ENCODE data around the gene DMAP1.

DMAP1 gene

DNA sequence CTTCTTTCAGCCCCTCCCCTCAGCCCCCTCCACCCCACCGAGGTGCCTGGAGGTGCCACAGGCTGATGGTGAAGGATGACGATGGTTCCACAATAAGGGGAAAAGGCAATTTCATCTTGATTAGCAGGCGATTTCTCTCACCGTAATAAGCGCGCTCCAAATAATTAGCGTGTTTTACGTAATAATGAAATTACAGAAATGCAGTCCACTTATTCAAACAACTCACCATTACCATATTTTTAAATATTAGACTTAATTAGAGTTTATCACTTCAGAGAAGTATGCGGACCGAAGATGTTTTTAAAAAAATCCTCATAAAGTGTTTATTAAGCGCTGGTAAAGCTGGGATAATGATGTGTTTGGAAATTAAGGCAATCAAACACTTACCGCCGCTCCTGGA, 14.9 kb downstream of the DMAP1 start:
- DNase-seq (ENCODE audit: low read depth): no peak

DNA sequence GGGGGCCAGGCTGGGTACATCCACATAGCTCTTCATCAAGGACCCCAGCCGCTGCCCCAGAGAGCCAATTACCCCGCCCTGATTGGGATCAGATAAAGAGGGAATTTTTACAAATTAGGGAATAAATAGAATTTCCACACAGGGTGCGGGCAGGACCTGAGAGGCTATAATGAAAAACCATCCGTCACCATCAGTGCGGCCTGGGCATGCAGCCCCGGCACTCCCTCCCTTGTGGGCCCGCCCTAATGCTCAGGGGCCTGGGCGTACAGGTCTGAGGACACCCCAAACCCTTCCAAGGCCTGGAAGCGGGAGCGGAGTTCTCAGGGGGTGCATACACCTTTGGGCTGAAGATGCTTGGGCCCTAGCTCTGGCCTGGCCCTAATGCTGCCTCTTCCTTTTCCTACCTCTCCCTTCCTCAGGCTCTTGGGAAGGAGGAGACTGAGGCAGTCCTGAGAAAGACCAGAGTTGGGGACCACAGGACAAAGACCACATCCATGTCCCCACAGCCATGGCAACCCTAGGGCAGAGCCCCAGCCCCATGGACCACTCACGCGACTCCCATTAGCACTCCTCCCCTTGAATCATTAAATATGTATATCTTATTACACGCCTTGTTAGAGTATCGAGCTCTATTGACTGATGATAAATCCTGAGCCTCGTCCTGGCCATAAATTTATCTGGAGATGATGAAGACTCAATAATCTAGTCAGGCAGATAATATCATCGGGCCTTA, 16.3 kb downstream of the DMAP1 start:
- no peak for DNase-seq (ENCODE audit: low read depth)

DNA sequence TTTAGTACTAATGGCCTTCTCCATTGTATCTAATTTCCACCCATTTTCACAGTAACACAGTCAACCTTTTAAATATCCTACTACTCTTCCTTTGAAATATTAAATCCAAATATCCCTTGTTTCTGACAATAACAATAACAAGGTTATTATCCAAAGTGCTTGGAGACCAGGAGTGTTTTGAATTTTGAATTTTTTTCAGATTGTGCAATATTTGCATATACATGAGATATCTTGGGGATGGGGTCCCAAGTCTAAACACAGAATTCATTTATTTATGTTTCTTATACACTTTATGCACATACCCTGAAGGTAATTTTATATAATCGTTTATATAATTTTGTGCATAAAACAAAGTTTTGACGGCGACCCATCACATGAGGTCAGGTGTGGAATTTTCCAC, 17.5 kb downstream of the DMAP1 start:
- no peak for DNase-seq (ENCODE audit: low read depth)

DNA sequence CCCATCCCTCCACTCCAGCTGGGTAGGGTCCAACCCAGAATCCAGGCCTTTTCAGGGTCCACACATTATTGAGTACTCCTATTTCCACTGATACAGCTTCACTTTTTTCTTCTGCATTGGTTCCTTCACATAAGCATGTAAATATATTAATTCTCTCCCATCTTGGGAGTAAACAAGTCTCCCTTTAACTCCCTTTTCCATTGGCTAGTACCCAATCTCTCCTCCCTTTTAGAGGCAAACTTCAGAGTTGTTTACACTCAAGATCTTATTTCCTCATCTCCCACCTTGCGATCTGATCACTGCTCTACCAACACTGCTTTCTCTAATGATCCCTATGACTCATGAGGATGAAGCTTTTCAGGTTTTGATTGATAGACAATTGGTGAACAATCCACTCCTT, 20.3 kb downstream of the DMAP1 start:
- no peak for DNase-seq (ENCODE audit: low read depth)

DNA sequence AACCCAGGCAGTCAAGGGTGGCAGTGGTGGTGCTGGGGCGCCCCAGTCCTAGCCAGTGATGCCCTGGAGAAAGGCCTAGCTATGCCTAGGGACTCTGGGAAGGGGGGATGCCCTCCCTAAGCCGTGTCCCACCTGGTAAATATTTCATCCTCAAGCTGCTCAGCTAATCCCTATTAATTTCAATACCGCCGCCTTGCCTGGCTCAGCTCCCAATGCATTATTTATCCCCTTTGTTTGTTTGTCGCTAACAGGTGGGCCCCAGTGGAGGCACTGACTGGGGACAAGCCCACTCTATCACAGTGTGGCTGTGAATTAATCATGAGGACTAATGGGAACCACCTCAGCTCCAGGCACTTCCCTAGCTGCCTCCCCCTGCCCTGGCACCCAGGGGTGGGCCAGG, 22.5 kb downstream of the DMAP1 start:
- no peak for DNase-seq (ENCODE audit: low read depth)

DNA sequence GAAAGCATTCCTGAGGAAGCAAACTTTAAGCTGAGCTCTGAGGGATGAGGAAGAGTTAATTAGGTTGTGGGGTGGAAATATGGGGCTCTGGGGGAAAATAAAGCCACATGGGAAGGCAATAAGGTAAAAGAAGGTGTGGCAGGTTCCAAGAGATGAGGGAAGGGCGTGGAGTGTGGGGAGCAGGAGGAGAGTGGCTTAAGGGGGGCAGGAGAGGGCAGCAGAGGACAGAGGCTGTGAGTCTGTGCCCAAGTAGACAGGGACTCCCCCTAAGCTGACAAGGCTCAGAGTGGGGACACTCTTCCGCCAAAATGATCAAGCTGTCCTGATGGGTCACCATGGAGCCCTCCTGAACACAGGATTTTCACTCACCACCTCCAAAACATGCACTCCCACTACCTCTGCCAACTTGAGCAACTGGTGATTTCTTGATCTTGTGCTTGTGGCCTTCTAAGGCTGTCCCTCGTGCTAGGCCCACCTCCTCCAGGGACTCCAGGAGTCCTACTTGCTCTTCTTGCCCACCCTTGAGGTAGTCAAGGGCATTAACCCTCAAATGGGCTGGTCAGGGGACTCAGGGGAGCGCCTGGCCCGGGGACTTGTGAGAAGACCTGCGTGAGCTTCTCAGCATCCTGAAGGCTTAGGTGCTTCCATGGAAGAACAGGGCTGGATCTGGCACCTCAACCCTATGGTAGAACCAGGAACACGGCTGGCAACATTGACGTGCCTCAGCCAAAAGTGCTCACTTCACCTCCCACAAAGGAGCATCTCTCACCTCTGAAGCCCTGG, 23.4 kb downstream of the DMAP1 start:
- no peak for DNase-seq (ENCODE audit: low read depth)

DNA sequence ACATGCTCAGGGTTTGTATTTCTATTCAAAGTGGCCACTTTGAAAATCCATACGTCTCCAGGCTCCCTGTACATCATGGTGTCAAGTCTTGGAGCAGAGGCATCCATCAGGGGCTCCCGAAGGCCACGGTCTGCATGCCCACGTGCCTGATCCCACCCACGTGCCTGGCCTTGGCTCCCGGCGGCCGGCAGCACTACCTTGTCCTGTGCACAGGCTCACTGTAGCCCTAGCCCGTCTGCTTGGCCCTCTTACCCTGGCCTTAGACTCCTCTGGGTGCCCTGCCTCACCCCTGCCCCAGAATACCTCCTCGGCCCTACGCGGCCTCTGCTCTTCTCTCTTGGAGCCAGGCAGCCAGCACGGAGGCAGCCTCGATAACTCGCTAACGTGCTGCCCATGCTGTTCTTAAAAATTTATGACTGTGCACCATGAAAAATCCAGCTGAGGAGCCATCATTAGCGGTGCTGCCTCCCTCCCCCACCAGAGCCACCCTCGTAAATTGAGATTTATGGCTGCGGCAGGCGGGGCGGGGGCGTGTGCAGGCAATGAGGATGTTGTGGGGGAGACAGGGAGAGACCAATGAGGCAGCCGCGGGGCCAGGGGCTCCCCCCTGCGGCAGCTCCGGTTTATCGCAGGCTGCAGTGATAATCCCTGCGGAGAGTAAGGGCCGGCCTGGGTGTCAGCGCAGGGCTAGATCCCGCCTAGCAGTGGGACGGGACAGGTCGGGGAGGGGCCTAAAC, 24.6 kb downstream of the DMAP1 start:
- no peak for DNase-seq (ENCODE audit: low read depth)

DNA sequence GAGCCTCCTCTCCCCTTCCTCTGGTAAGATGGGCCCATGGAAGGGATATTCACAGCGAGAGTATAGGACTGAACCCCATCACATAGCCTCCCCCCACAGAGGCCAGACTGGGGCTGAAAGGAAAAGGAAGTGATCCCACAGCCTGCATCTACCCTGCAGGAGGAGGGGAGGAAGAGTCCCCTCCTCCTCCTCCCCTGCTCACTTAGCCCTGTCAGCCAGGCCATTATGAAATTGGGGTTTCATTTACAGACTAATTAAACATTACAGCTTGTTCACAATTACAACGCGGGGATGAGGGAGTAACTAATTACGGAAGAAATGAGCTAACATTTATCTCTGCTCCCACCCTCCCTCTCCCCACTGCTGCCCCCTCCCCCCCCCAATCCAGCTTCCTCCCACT, 25.4 kb downstream of the DMAP1 start:
- no peak for DNase-seq (ENCODE audit: low read depth)

DNA sequence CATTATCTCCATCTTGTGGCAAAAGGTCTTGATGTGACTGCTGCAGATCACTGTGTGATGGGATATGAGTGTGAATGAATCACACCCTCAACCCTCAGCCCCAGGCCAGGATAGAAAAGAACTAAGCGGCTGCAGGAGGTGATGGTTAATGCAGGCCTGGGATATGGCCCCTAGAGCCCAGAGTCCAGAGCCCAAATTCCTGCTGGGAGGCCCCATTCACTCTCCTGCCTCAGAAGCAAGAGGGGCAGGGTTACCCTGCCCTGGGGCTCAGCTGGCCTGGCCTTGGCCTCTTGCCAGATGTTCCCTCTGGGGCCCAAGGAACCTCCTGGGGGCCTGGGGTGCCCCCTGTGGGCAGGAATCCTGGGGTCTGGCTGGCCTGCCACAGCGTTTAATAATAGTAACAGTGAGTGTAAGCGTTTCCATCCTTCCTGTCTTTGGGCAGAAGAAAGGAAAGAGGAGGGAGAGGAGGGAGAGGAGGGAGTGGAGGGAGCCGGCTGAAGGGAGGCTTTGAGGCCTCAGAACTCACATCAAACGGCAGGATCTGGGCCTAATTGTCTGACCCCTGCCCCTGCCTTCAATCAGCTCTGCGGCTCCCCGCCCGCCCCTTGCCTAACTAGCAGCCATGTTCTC, 26.2 kb downstream of the DMAP1 start:
- DNase-seq (ENCODE audit: low read depth): no peak

DNA sequence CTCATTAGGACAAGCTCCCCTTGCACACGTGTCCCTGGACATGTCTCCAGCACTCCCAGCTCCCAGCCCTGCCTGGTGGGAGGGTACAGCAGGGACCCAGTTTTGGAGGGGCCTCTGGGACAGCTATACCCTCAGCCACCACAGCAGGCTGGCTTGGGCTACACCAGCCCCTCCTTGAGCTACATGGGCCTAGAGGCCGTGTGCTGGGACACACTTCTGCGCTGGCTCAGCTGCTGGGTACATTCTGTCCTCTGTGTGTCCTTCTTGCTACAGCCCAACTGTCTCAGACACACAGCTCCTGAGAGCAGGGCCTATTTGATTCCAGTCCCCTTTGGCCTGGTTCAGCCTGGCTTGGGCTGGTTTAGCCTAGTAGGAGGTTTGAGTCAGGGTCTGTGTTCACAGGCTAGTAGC, 26.7 kb downstream of the DMAP1 start:
- DNase-seq (ENCODE audit: low read depth): no peak

DNA sequence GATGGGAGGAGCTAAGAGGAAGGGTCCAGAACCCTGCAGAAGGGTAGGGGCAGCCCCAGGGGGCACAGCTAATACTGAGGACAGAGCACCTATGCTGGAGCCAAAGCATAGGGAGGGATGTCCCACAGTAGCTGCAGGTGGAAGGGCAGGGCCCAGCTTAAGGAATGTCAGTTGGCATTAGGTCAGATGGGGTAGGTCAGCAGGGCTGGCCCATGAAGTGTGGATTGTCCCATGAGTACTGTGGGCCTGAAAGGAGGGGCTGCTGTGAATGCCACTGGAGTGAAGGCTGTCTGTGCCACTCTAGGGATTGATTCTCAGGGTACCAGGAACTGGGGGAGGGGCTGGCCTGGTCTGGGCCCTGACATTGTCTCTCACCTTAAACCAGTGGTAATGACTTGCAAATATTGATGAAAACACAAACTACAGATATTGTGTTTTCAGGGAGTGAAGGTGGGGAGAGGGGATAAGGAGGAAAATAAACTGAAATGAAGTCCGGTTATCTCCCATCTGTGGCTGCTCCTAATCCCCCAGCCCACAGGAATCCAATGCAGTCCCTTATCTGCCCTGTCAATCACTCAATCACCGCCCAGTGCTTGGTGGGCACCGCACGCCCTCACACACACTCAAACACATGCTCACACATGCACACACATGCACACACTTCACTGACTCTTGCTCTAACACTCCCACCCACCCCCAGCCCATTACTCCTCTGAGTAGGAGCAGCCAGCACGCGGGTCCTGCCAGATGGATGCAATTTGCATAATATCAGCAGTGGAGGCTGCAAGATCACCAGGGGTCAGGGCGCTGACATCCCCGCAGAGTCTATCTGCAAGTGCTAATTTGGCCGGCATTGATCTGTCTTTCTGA, 27.8 kb downstream of the DMAP1 start:
- no peak for DNase-seq (ENCODE audit: low read depth)

DNA sequence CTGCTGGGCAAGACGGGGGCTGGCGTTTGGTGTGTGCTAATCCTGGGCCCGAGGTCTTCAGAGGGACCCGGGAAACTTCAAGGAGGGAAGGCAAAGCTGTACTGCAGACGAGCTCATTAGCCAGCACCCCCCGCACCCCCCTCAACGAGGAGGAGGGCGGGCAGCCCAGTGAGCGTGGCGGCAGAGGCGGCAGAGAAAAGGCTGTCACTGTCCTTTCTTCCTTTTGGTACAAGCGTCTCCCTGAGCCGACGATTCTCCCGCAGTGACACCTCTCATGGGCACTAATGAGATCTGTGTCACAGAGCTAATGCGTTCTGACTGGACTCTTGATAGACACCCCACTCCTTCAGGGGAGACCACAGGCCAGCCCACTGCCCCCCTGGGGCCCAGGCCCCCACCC, 29.5 kb downstream of the DMAP1 start:
- no peak for DNase-seq (ENCODE audit: low read depth)

DNA sequence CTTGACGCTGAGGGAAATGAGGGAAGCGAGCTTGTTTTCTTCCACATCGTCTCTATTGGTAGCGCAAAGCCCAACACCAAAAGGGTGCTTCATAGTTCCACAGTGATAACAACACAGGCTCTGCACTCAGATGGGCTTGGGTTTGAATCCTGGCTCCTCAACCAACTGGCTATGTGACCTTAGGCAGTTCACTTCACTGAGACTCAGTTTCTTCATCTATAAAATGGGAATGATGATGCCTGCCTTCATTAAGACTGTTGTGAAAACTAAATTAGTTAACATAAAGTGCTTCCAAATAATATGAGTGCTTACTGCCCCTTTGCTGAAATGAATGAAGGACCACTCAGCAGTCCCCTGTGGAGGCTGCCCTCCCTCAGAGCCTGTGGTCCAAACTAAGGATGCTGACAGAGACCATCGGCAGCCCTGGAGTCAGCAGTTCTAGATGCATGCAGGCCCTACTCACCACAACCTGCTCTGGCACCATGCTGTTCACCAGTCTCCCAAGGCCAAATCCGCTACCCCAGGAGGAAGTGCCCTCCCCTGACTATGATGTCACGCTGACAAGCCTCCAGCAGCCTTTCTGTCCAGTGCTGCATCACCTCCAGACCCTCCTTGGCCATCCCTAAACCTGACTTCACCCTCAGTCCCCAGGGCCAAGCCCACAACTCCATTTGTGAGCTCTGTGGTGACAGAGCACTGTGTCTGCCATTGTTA, 30.7 kb downstream of the DMAP1 start:
- no peak for DNase-seq (ENCODE audit: low read depth)

DNA sequence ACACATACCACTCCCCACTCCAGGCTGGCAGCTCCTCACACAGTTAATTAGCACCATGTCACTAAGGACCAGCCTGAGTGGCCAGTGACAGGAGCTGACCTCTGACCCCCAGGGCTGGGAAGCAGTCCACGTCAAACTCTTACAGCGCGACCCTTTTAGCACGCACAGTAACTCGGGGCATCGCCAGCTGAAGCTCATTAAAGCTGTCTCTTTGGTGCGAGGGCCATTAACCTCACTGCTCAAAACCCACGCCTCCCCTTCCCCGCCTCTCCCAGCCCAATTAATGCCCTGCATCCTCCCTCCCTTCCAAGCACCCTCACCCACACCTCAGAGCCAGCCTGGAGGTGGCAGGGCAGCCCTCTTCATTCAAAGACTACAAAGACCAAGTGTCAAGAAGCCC, 31.7 kb downstream of the DMAP1 start:
- DNase-seq (ENCODE audit: low read depth): no peak

DNA sequence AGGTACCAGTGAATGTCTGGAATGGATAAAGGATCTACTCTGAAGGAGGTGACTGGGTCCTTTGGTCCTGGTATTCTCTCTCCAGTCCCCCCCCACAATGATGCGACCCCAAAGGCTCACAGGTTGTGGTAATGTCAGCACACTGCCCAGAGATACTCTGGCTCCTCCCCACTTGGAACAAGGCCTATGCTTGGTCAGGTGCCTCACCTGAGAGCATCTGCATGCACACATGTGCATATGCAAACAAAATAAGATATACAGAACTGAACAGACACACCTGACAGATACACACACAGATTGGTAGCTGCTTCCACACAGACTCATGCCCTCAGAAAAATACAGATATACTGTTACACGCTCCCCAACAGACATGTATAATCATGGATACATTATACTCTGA, 33.5 kb downstream of the DMAP1 start:
- DNase-seq (ENCODE audit: low read depth): no peak

DNA sequence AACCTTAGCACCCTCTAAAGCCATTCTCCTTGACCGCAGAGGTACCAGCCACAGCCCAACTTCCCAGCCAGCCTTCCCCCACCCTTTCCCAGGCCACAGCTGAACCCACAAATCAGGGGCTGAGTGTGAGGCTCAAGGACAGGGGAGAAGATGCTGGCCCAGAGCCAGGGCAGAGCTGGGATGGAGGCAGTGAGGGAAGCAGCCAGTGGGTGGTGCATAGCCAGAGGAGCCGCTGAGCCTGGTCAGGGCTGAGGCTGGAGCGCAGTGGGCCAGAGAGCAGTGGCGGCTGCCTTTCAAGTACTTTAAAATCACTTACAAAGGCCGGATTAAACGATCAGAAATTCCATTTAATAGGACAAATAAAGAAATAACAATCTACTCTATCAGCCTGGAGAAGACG, 36.3 kb downstream of the DMAP1 start:
- no peak for DNase-seq (ENCODE audit: low read depth)

DNA sequence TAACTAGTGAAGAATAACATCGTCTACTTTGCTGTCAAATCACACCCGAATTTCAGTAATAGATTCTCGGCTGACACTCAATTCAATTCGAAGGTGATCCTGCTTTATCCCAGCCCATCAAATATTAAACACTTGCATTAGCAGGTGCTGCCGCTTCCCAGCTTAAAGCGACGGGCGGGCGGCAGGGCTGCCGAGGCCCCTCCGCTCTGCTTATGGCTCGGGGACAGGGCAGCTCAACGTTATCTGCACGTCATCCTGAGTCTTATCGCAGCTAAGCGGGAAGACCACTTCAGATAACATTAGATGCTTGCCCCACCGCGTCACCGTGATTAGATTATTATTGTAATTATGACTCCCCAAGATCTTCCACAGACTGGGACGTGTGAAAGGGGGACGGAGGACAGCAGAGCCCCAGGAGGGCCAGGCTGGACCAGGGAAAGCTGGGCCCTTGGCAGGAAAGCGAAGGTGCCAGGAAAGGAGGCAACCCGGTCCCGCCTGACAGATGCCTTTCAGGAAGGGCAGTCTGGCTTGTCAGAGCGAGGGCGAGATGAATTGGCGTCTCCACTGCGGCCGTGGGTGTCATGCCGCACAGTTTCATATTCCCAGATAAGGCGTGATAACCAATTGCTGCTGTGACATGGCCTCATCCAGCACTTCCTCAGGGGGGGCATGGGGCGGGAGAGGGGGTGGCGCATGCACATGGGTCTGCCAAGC, 37.0 kb downstream of the DMAP1 start:
- no peak for DNase-seq (ENCODE audit: low read depth)

DNA sequence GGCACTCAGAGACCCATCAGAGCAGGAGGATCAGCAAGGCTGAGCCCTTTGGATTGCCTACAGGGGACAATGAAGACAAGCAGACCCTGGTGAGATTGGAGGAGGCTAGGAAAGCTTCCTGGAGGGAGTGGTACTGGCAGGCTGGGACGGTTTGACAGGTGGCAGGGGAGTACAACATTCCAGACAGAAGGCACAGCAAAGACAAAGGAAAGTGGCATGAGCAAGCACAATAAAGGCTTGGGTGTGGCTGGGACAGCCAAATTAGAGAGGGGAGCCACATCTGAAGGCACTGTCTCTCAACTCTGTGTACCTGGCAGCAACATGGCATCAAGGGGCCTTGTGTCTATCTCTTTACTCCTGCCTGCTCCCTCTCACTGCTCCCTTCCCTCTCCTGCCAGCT, 38.2 kb downstream of the DMAP1 start:
- DNase-seq (ENCODE audit: low read depth): no peak

DNA sequence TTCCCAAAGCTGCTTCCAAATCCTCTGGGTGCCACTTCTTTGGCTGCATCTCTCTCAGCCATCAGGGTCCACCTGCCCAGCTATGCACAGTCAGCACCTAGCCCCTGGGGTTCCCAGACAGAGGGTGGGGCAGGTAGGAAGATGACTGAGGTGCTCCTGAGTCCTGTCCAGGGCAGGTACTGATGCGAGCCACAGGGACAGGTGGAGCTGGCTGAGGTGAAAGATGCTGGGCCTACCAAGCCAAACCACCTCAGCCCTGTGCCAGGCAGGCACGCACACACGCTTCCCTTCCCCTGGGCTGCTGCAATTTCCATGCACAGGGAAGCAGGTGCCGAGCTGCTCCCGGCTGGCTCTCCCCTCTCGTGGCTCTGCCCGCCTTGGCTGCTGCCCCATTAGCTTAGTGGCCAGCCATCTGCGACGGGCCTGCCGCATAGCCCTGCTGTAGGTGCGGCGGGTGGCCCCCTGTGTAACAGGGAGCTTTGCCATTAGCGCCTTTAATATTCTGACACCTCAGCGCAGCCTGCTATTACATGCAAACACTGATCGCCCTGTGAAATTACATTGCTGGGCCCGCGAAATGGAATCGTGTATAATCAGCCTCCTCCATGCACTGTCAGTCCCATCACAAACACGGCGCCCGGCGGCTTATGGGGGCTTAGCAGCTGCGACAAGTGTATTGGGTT, 38.9 kb downstream of the DMAP1 start:
- DNase-seq (ENCODE audit: low read depth): no peak

All from non-pigmented ciliary epithelial cell (primary cell).